ENCODE measurements around the gene CDC20.
"Not testable (repeated sequence)": the region's sequence is repeated elsewhere in the genome, so short reads cannot be mapped to it uniquely, and the experiment has no call there.

The CDC20 gene

GRCh38 chr1:43366601-43367025 is 7.8 kb downstream of the CDC20 start:
- Histone ChIP-seq H3K4me3 (ENCODE audit: insufficient read depth, low read depth, low read length, poor library complexity, severe bottlenecking) (peak overlapping the region; percentile 74), H3K4me1 (ENCODE audit: control insufficient read depth, insufficient read depth, low read length, poor library complexity, severe bottlenecking) (peaks cover 15% of the 10 kb centered on the region), H3K27me3 (replicated peaks; ENCODE audit: control insufficient read depth, insufficient read depth, low read length, poor library complexity, severe bottlenecking) (no peaks in the 10 kb centered on the region), H3K36me3 (ENCODE audit: control insufficient read depth, insufficient read depth, low read length) (peaks cover 26% of the 10 kb centered on the region), H3K9me3 (ENCODE audit: control insufficient read depth, low read length) (no peaks in the 10 kb centered on the region), H3K27ac (ENCODE audit: insufficient read depth, low read length, poor library complexity, severe bottlenecking) (peak overlapping the region; percentile 72)
- DNase-seq: no peak

DNA sequence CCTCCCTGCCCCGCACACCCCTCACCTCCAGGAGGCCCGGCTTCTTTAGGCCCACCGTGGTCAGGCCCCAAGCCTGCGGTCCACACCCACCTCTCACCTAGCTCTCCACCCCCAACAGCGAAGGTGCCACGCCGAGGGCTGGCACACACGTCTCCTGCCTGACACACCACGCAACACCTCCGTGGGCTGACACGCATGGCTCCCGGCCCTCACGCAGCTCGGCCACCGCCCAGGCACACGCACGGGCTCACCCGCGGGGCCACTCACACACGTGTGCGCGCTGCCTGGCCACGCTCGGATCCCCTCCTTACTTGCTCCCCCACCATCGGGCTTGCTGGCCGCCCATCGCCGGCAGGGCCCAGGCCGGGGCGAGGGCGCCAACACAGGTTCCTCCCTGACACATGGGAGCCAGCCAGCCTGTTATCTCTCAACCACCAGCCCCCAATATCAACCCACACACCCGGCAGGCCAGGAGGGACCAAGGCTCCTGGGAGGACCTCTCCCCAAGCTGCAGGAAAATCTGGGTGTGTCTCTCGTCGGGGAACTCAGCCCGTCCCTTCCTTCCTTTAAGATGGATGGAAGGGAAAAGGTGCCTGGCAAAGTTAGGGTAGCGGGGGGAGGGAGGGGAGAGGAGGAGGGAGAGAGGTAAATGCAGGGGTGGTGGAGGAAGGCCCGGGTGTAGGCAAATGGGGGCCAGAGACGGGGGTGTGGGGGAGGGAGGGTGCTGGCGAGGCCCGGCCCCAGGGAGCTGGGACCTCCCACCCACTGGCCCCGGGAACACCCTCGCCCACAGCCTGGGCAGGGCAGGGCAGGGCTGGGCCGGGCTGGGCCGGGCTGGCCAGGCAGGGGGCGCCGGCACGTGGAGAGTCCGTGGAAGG is 8.5 kb downstream of the CDC20 start:
- no peak for DNase-seq

GRCh38 chr1:43367904-43368645 is 9.3 kb downstream of the CDC20 start, which contains the start of gene ELOVL1:
TSS of gene ELOVL1 (minus strand) at chr1:43368011. CDS start at chr1:43365609, 2,402 bp downstream.
- Histone ChIP-seq H3K27ac (ENCODE audit: insufficient read depth, low read length, poor library complexity, severe bottlenecking) (peak within 1 kb of the TSS; percentile 72), H3K9me3 (ENCODE audit: control insufficient read depth, low read length) (no peaks in the 10 kb centered on the region), H3K36me3 (ENCODE audit: control insufficient read depth, insufficient read depth, low read length) (peaks cover 22% of the 10 kb centered on the region), H3K4me1 (ENCODE audit: control insufficient read depth, insufficient read depth, low read length, poor library complexity, severe bottlenecking) (peaks cover 15% of the 10 kb centered on the region), H3K27me3 (replicated peaks; ENCODE audit: control insufficient read depth, insufficient read depth, low read length, poor library complexity, severe bottlenecking) (no peaks in the 10 kb centered on the region), H3K4me3 (ENCODE audit: insufficient read depth, low read depth, low read length, poor library complexity, severe bottlenecking) (peak within 1 kb of the TSS; percentile 74)
- DNase-seq: peak; percentile 68 to 79 (median 73)

More for the DNA sequence above, 8.5 kb downstream of the CDC20 start:
- H3K36me3 ChIP-seq (ENCODE audit: control insufficient read depth, insufficient read depth, low read length): peaks cover 23% of the 10 kb centered on the region
- peak overlapping the region; percentile 72 for H3K27ac ChIP-seq (ENCODE audit: insufficient read depth, low read length, poor library complexity, severe bottlenecking)
- peak overlapping the region; percentile 74 for H3K4me3 ChIP-seq (ENCODE audit: insufficient read depth, low read depth, low read length, poor library complexity, severe bottlenecking)
- no peaks in the 10 kb centered on the region for H3K27me3 ChIP-seq (replicated peaks; ENCODE audit: control insufficient read depth, insufficient read depth, low read length, poor library complexity, severe bottlenecking)
- H3K4me1 ChIP-seq (ENCODE audit: control insufficient read depth, insufficient read depth, low read length, poor library complexity, severe bottlenecking): peaks cover 15% of the 10 kb centered on the region
- no peaks in the 10 kb centered on the region for H3K9me3 ChIP-seq (ENCODE audit: control insufficient read depth, low read length)

DNA sequence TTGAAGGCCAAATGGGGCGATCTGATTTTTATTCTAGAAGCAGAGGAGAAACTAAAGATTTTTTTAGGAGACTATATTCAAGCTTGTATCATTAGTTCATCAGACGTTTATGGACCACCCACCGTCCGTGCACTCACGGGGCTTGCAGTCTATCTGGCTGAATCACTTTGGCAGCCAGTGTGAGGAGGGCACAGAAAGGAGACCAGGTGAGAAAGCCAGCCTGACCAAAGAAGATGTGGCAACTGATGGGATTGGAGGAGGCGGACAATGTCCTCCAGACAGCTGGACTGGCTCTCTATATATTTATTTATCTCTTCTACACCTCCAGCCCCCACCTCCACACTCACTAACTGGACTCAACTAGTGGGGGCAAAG is 9.9 kb downstream of the CDC20 start:
- H3K4me3 ChIP-seq (ENCODE audit: insufficient read depth, low read depth, low read length, poor library complexity, severe bottlenecking): peak overlapping the region; percentile 67
- peaks cover 16% of the 10 kb centered on the region for H3K36me3 ChIP-seq (ENCODE audit: control insufficient read depth, insufficient read depth, low read length)
- DNase-seq: no peak
- peak overlapping the region; percentile 72 for H3K27ac ChIP-seq (ENCODE audit: insufficient read depth, low read length, poor library complexity, severe bottlenecking)
- peaks cover 15% of the 10 kb centered on the region for H3K4me1 ChIP-seq (ENCODE audit: control insufficient read depth, insufficient read depth, low read length, poor library complexity, severe bottlenecking)
- no peaks in the 10 kb centered on the region for H3K27me3 ChIP-seq (replicated peaks; ENCODE audit: control insufficient read depth, insufficient read depth, low read length, poor library complexity, severe bottlenecking)
- H3K9me3 ChIP-seq (ENCODE audit: control insufficient read depth, low read length): no peaks in the 10 kb centered on the region

- H3K4me1 ChIP-seq (ENCODE audit: control insufficient read depth, insufficient read depth, low read length, poor library complexity, severe bottlenecking): peaks cover 15% of the 10 kb centered on the region
These were observed 11.0 kb downstream of the CDC20 start for GRCh38 chr1:43369779-43370178.

DNA sequence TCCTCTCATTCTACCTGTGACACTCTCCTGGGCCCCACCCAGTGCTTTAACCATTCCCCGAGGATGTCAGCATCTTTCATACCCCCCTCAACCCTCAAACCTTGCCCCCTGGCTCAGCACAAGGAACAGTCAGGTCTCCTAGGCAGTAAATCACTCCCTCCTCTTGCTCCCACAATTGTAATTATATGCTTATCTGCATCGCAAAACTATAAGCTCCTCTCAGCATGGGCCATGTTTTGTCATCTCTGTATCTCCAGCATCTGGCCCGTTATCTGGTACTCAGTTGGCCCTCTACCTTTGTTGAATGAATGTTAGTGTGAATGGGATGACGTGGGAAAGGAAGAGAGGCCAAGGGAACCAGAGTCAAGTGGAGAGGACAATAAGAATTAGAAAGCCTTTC is 11.8 kb downstream of the CDC20 start:
- no peaks in the 10 kb centered on the region for H3K27me3 ChIP-seq (replicated peaks; ENCODE audit: control insufficient read depth, insufficient read depth, low read length, poor library complexity, severe bottlenecking)
- no peaks in the 10 kb centered on the region for H3K36me3 ChIP-seq (ENCODE audit: control insufficient read depth, insufficient read depth, low read length)
- peaks cover 15% of the 10 kb centered on the region for H3K4me1 ChIP-seq (ENCODE audit: control insufficient read depth, insufficient read depth, low read length, poor library complexity, severe bottlenecking)
- no peak for DNase-seq
- H3K9me3 ChIP-seq (ENCODE audit: control insufficient read depth, low read length): no peaks in the 10 kb centered on the region
- H3K27ac ChIP-seq (ENCODE audit: insufficient read depth, low read length, poor library complexity, severe bottlenecking): no peak overlapping the region
- no peak overlapping the region for H3K4me3 ChIP-seq (ENCODE audit: insufficient read depth, low read depth, low read length, poor library complexity, severe bottlenecking)

More at GRCh38 chr1:43369779-43370178, 11.0 kb downstream of the CDC20 start:
- not testable (repeated sequence) for H3K4me3 ChIP-seq (ENCODE audit: insufficient read depth, low read depth, low read length, poor library complexity, severe bottlenecking); H3K27ac ChIP-seq (ENCODE audit: insufficient read depth, low read length, poor library complexity, severe bottlenecking); H3K36me3 ChIP-seq (ENCODE audit: control insufficient read depth, insufficient read depth, low read length); DNase-seq; H3K27me3 ChIP-seq (replicated peaks; ENCODE audit: control insufficient read depth, insufficient read depth, low read length, poor library complexity, severe bottlenecking); H3K9me3 ChIP-seq (ENCODE audit: control insufficient read depth, low read length)

- H3K36me3 ChIP-seq (ENCODE audit: control insufficient read depth, insufficient read depth, low read length): no peaks in the 10 kb centered on the region
- H3K27ac ChIP-seq (ENCODE audit: insufficient read depth, low read length, poor library complexity, severe bottlenecking): no peak overlapping the region
- no peak overlapping the region for H3K4me3 ChIP-seq (ENCODE audit: insufficient read depth, low read depth, low read length, poor library complexity, severe bottlenecking)
- no peak for DNase-seq
- H3K9me3 ChIP-seq (ENCODE audit: control insufficient read depth, low read length): no peaks in the 10 kb centered on the region
- H3K27me3 ChIP-seq (replicated peaks; ENCODE audit: control insufficient read depth, insufficient read depth, low read length, poor library complexity, severe bottlenecking): no peaks in the 10 kb centered on the region
- H3K4me1 ChIP-seq (ENCODE audit: control insufficient read depth, insufficient read depth, low read length, poor library complexity, severe bottlenecking): peaks cover 5% of the 10 kb centered on the region
These were observed 13.4 kb downstream of the CDC20 start for GRCh38 chr1:43372172-43372571.

- Histone ChIP-seq H3K27ac (ENCODE audit: insufficient read depth, low read length, poor library complexity, severe bottlenecking) (no peak overlapping the region), H3K27me3 (replicated peaks; ENCODE audit: control insufficient read depth, insufficient read depth, low read length, poor library complexity, severe bottlenecking) (no peaks in the 10 kb centered on the region), H3K36me3 (ENCODE audit: control insufficient read depth, insufficient read depth, low read length) (no peaks in the 10 kb centered on the region), H3K9me3 (ENCODE audit: control insufficient read depth, low read length) (no peaks in the 10 kb centered on the region), H3K4me3 (ENCODE audit: insufficient read depth, low read depth, low read length, poor library complexity, severe bottlenecking) (no peak overlapping the region), H3K4me1 (ENCODE audit: control insufficient read depth, insufficient read depth, low read length, poor library complexity, severe bottlenecking) (peaks cover 5% of the 10 kb centered on the region)
- DNase-seq: no peak
These were observed 14.5 kb downstream of the CDC20 start for GRCh38 chr1:43373066-43373940.

DNA sequence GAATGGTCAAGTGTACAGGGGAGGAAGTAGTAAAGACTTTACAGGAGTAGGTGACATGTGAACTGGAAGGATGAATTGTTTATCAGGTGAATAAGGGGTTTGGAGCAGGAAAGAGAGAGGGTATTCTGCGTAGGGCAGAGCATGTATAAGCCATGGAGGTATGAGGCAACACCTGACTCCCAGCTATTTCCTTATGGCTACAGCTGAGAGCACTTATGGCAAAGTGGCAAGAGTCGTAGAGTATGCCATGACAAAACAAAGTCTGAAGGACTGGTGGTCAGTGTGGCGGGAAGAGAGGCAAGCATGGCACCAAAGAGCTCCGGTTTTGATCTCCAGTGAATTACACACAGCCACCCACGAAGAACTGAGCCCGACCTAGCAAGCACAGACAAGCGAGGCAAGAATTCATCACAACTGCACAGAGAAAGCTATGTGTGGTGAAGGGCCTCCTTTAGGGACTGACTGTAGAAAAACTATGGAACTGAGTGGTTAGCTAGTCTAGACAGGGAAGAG is 18.0 kb downstream of the CDC20 start:
- H3K36me3 ChIP-seq (ENCODE audit: control insufficient read depth, insufficient read depth, low read length): no peaks in the 10 kb centered on the region
- H3K4me3 ChIP-seq (ENCODE audit: insufficient read depth, low read depth, low read length, poor library complexity, severe bottlenecking): no peak overlapping the region
- H3K4me1 ChIP-seq (ENCODE audit: control insufficient read depth, insufficient read depth, low read length, poor library complexity, severe bottlenecking): no peaks in the 10 kb centered on the region
- DNase-seq: no peak
- H3K27me3 ChIP-seq (replicated peaks; ENCODE audit: control insufficient read depth, insufficient read depth, low read length, poor library complexity, severe bottlenecking): no peaks in the 10 kb centered on the region
- no peak overlapping the region for H3K27ac ChIP-seq (ENCODE audit: insufficient read depth, low read length, poor library complexity, severe bottlenecking)
- no peaks in the 10 kb centered on the region for H3K9me3 ChIP-seq (ENCODE audit: control insufficient read depth, low read length)

Measured in effector memory CD4-positive, alpha-beta T cell (primary cell).